ENCODE results near the gene DENND1C.

Gene DENND1C

GRCh38 chr19:6481541-6482342, at the start of gene DENND1C:
TSS of gene DENND1C (minus strand) at chr19:6481787. CDS start at chr19:6481695, 92 bp downstream.
- DNase-seq (ENCODE audit: low spot score): peak; percentile 21

GRCh38 chr19:6530386-6531162, 49.0 kb upstream of the DENND1C start, which contains the start of gene TNFSF9:
TSS of gene TNFSF9 (plus strand) at chr19:6531026. CDS start at chr19:6531037, 11 bp downstream.
- peak; percentile 96 for DNase-seq (ENCODE audit: low spot score)

- DNase-seq (ENCODE audit: low spot score): no peak
Measured at GRCh38 chr19:6529937-6530385, 48.4 kb upstream of the DENND1C start.

- no peak for DNase-seq (ENCODE audit: low spot score)
Measured at GRCh38 chr19:6529351-6529750, 47.8 kb upstream of the DENND1C start.

GRCh38 chr19:6528544-6529121, 47.0 kb upstream of the DENND1C start:
- no peak for DNase-seq (ENCODE audit: low spot score)

GRCh38 chr19:6527893-6528543, 46.4 kb upstream of the DENND1C start:
- no peak for DNase-seq (ENCODE audit: low spot score)

- DNase-seq (ENCODE audit: low spot score): no peak
Measured at GRCh38 chr19:6524311-6524710, 42.7 kb upstream of the DENND1C start.

- DNase-seq (ENCODE audit: low spot score): no peak
Measured at GRCh38 chr19:6522712-6523111, 41.1 kb upstream of the DENND1C start.

- no peak for DNase-seq (ENCODE audit: low spot score)
Measured at GRCh38 chr19:6521718-6522646, 40.4 kb upstream of the DENND1C start.

GRCh38 chr19:6519289-6519688, 37.7 kb upstream of the DENND1C start:
- peak; percentile 76 for DNase-seq (ENCODE audit: low spot score)

GRCh38 chr19:6518145-6518911, 36.7 kb upstream of the DENND1C start:
- DNase-seq (ENCODE audit: low spot score): no peak

- peak; percentile 91 for DNase-seq (ENCODE audit: low spot score)
Measured at GRCh38 chr19:6516659-6517291, 35.2 kb upstream of the DENND1C start.

GRCh38 chr19:6516018-6516658, 34.6 kb upstream of the DENND1C start:
- peak; percentile 95 for DNase-seq (ENCODE audit: low spot score)

GRCh38 chr19:6514926-6515544, 33.4 kb upstream of the DENND1C start:
- no peak for DNase-seq (ENCODE audit: low spot score)

GRCh38 chr19:6514089-6514488, 32.5 kb upstream of the DENND1C start:
- DNase-seq (ENCODE audit: low spot score): no peak

- DNase-seq (ENCODE audit: low spot score): no peak
Measured at GRCh38 chr19:6510618-6511017, 29.0 kb upstream of the DENND1C start.

- DNase-seq (ENCODE audit: low spot score): no peak
Measured at GRCh38 chr19:6509118-6509971, 27.8 kb upstream of the DENND1C start.
